GM12878 (cell line): ENCODE results near the gene MSRB2.

Experiments
- CTCF ChIP-seq, 3 experiments: IDR thresholded peaks in 2 of 3; conservative IDR thresholded peaks in 1 of 3; 2 replicates each; pipeline ENCODE4 v1.5.1; 2011; ENCODE audit warnings: low read depth in 3 of 3, low read length in 3 of 3, mild to moderate bottlenecking in 3 of 3, control low read depth in 2 of 3, moderate library complexity in 2 of 3, inconsistent platforms in 1 of 3, mixed read lengths in 1 of 3; ENCODE audit not compliant: control insufficient read depth in 2 of 3, insufficient read depth in 1 of 3; ENCODE audit errors: extremely low read depth in 1 of 3
- ESRRA ChIP-seq: IDR thresholded peaks from 2 replicates; pipeline ENCODE4 v1.6.1; 2012; ENCODE audit warnings: mild to moderate bottlenecking, low read length, improper control_type of control experiment
- MAX ChIP-seq: IDR thresholded peaks from 2 replicates; pipeline ENCODE4 v1.6.1; 2012; ENCODE audit warnings: low read depth, low read length, improper control_type of control experiment
- USF1 ChIP-seq: IDR thresholded peaks from 2 replicates; pipeline ENCODE4 v1.6.1; 2011; ENCODE audit warnings: borderline replicate concordance, low read depth, mild to moderate bottlenecking, moderate library complexity, mixed read lengths, low read length; ENCODE audit not compliant: insufficient read depth; ENCODE audit errors: extremely low read length

GRCh38 chr10:23048191-23048590 is 47.2 kb upstream of the MSRB2 start:
- TF ChIP-seq USF1, result no peak
- no peak for TF ChIP-seq ESRRA
- TF ChIP-seq CTCF (IDR thresholded peaks at IDR 0.05 in 2 of 3, conservative IDR thresholded peaks at IDR 0.05 in 1 of 3; ENCODE audit: control insufficient read depth in 2 of 3, extremely low read depth in 1 of 3, insufficient read depth in 1 of 3, low read depth in 3 of 3, low read length in 3 of 3), result no peak
- TF ChIP-seq MAX, result no peak
